A549 (cell line): ENCODE results near the gene LMX1B.

Experiments used
- CBX8 ChIP-seq: fragments of 200-600 bp; sonication (generic); IDR thresholded peaks from 2 replicates; pipeline ENCODE4 v1.6.1; 2016
- FOSB ChIP-seq: fragments of 250-450 bp; sonication (Bioruptor Pico); IDR thresholded peaks from 2 replicates; pipeline ENCODE4 v1.5.0; 2020; ENCODE audit warnings: mild to moderate bottlenecking, moderate library complexity
- MAFK ChIP-seq: fragments of 450-650 bp; IDR thresholded peaks from 2 replicates; pipeline ENCODE4 v1.6.1; 2014; ENCODE audit not compliant: partially characterized antibody
- RCOR1 ChIP-seq: fragments of 150-350 bp; IDR thresholded peaks from 2 replicates; pipeline ENCODE4 v1.6.1; 2014; ENCODE audit warnings: antibody characterized with exemption, low read length, low read depth
- TF ChIP-seq, protein P1 (sequence below): fragments of >200 bp; sonication (Bioruptor Twin); formaldehyde crosslinking; IDR thresholded peaks from 3 replicates; pipeline ENCODE4 v1.5.1; 2016
- TF ChIP-seq, protein P2 (sequence below): fragments of 150-350 bp; IDR thresholded peaks from 2 replicates; pipeline ENCODE4 v1.6.1; 2014; ENCODE audit warnings: low read depth, mild to moderate bottlenecking, low read length
- TF ChIP-seq, protein P3 (sequence below): IDR thresholded peaks from 2 replicates; pipeline ENCODE4 v1.6.1; 2012

DNA sequence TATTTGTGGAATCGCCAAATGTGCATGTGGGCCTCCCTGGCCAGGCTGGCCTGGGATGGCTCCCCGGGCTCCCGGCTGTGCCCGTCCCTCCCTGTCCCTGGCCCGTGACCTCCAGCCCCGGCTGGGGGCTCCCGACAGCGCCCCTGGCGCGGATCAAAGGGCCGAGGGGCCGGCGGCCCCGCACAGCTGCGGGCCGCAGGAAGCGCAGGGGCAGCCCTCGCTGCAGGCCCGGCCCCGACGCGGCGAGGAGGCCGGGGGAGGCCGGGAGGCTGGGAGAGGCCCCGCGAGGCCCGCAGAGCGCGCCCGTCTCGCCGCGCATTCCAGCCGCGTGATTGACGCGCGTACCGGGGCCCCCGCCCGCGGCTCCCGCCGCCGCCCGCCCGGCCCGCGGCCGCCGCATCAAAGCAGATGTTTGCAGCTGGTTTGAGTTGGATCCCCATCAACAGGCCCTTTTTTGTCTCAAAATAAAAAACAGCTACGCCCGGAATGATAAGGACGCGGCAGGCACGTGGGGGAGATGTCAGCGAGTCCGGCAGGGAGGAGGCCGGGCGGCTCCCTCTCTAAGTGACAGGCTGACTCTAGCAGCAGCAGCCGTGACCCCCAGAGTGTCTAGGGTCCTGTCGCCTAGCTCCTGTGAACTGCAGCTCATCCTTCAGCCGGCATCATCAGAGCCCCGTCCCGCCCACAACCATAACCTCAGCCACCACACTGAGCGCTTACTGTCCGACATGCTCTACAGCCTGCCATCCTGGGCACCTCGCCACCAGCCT lies 69.4 kb downstream of the LMX1B start:
- TF ChIP-seq RCOR1 (no peak), FOSB (CRISPR knock-in tag) (no peak), CBX8 (no peak), MAFK (no peak)
- TF ChIP-seq, protein P1, sequence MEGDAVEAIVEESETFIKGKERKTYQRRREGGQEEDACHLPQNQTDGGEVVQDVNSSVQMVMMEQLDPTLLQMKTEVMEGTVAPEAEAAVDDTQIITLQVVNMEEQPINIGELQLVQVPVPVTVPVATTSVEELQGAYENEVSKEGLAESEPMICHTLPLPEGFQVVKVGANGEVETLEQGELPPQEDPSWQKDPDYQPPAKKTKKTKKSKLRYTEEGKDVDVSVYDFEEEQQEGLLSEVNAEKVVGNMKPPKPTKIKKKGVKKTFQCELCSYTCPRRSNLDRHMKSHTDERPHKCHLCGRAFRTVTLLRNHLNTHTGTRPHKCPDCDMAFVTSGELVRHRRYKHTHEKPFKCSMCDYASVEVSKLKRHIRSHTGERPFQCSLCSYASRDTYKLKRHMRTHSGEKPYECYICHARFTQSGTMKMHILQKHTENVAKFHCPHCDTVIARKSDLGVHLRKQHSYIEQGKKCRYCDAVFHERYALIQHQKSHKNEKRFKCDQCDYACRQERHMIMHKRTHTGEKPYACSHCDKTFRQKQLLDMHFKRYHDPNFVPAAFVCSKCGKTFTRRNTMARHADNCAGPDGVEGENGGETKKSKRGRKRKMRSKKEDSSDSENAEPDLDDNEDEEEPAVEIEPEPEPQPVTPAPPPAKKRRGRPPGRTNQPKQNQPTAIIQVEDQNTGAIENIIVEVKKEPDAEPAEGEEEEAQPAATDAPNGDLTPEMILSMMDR: no peak
- TF ChIP-seq, protein P2, sequence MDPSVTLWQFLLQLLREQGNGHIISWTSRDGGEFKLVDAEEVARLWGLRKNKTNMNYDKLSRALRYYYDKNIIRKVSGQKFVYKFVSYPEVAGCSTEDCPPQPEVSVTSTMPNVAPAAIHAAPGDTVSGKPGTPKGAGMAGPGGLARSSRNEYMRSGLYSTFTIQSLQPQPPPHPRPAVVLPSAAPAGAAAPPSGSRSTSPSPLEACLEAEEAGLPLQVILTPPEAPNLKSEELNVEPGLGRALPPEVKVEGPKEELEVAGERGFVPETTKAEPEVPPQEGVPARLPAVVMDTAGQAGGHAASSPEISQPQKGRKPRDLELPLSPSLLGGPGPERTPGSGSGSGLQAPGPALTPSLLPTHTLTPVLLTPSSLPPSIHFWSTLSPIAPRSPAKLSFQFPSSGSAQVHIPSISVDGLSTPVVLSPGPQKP: no peak
- TF ChIP-seq, protein P3, sequence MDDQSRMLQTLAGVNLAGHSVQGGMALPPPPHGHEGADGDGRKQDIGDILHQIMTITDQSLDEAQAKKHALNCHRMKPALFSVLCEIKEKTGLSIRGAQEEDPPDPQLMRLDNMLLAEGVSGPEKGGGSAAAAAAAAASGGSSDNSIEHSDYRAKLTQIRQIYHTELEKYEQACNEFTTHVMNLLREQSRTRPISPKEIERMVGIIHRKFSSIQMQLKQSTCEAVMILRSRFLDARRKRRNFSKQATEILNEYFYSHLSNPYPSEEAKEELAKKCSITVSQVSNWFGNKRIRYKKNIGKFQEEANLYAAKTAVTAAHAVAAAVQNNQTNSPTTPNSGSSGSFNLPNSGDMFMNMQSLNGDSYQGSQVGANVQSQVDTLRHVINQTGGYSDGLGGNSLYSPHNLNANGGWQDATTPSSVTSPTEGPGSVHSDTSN: no peak
